Gastroesophageal sphincter (tissue), 4 donors: ENCODE measurements around the gene KLC3. TPM values are rescaled to one million over a fixed set of nuclear protein-coding genes. Genes with fewer than 3 reads are reported as not detected.

ENCODE experiments used
- ATAC-seq: fragments of 150-250 bp; one replicate; pipeline ENCODE4 v1.9.1; 2016; ENCODE audit warnings: mild to moderate bottlenecking, moderate library complexity
- H3K27ac ChIP-seq, 4 donors: fragments of 200-600 bp; sonication (generic) in 3 of 4; 1 replicate in 3 of 4; 2 replicates in 1 of 4; pipeline ENCODE4 v1.5.1; 2016 to 2019
- H3K27me3 ChIP-seq: fragments of 200-600 bp; sonication (generic); one replicate; pipeline ENCODE4 v1.5.1; 2019
- H3K36me3 ChIP-seq, 2 donors: fragments of 200-600 bp; sonication (generic); one replicate each; pipeline ENCODE4 v1.5.1; 2019; ENCODE audit warnings: control low read depth in 1 of 2
- H3K4me1 ChIP-seq, 3 donors: fragments of 200-600 bp; sonication (generic); 1 replicate in 2 of 3; 2 replicates in 1 of 3; pipeline ENCODE4 v1.5.1; 2016 to 2019; ENCODE audit warnings: control low read depth in 2 of 3
- H3K4me3 ChIP-seq, 2 donors: fragments of 200-600 bp; sonication (generic); one replicate each; pipeline ENCODE4 v1.5.1; 2019; ENCODE audit warnings: mild to moderate bottlenecking in 1 of 2, moderate library complexity in 1 of 2
- H3K9me3 ChIP-seq, 3 donors: fragments of 200-600 bp; sonication (generic); one replicate each; pipeline ENCODE4 v1.5.1; 2017 to 2019; ENCODE audit warnings: control low read depth in 2 of 3
- CTCF ChIP-seq, 4 experiments: fragments of 200-600 bp in 2 of 4; fragments of 450-650 bp in 2 of 4; sonication (generic) in 1 of 4; IDR thresholded peaks; one replicate each; pipeline ENCODE4 v1.5.1; 2017 to 2019; ENCODE audit warnings: antibody characterized with exemption in 4 of 4, mild to moderate bottlenecking in 2 of 4, moderate library complexity in 2 of 4
- EP300 ChIP-seq: sonication (generic); formaldehyde crosslinking; IDR thresholded peaks from one replicate; pipeline ENCODE4 v1.6.1; 2017; ENCODE audit warnings: antibody characterized with exemption, mild to moderate bottlenecking
- POLR2A ChIP-seq, 2 donors: fragments of 450-650 bp; IDR thresholded peaks; one replicate each; pipeline ENCODE4 v1.6.1; 2017; ENCODE audit warnings: antibody characterized with exemption in 2 of 2, mild to moderate bottlenecking in 2 of 2, moderate library complexity in 1 of 2
- POLR2AphosphoS5 ChIP-seq: sonication (generic); formaldehyde crosslinking; IDR thresholded peaks from one replicate; pipeline ENCODE4 v1.6.1; 2017; ENCODE audit warnings: antibody characterized with exemption
- WGBS, 2 donors: methylation state at CpG; one replicate each; pipeline ENCODE4 v1.1.5; 2018; ENCODE audit warnings: low coverage in 1 of 2; 5-methylcytosine and 5-hydroxymethylcytosine counted together
- total RNA-seq, 4 donors: library from RNA; depleted of rRNA; stranded (reverse); fragments of >200 nt; gene quantifications; one replicate each; pipeline ENCODE4 v1.1.0, GENCODE V29; 2016

The KLC3 gene
- total RNA-seq, 4 donors from 2014 or later = 1.3 TPM; not detected in 3

- Histone ChIP-seq H3K4me1 (peaks cover 0 to 7% (median 0%) of the 10 kb centered on the region in 3 donors), H3K36me3 (no peaks in the 10 kb centered on the region), H3K27ac (no peak overlapping the region), H3K27me3 (peaks cover 17% of the 10 kb centered on the region), H3K9me3 (no peaks in the 10 kb centered on the region), H3K4me3 (no peak overlapping the region)
- no peak for ATAC-seq
- TF ChIP-seq POLR2AphosphoS5 (no peak), EP300 (no peak), POLR2A (IDR thresholded peaks at IDR 0.05) (no peak), CTCF (IDR thresholded peaks at IDR 0.05) (no peak)
- WGBS, 2 donors = 88% methylated on average over 1 of the region's 1 CpG; no CpG with 5 or more reads in 1 of the 2 donors
Measured at GRCh38 chr19:45380107-45380506, 39.6 kb downstream of the KLC3 start.

GRCh38 chr19:45382426-45382825 is 41.9 kb downstream of the KLC3 start:
- TF ChIP-seq CTCF (IDR thresholded peaks at IDR 0.05) (no peak), POLR2A (IDR thresholded peaks at IDR 0.05) (no peak), POLR2AphosphoS5 (no peak), EP300 (no peak)
- no peak for ATAC-seq

GRCh38 chr19:45385392-45386221 is 45.1 kb downstream of the KLC3 start:
- Histone ChIP-seq H3K27ac (no peak overlapping the region), H3K9me3 (no peaks in the 10 kb centered on the region), H3K4me3 (no peak overlapping the region), H3K27me3 (peaks cover 45% of the 10 kb centered on the region), H3K4me1 (peaks cover 0 to 9% (median 6%) of the 10 kb centered on the region in 3 donors), H3K36me3 (no peaks in the 10 kb centered on the region)
- WGBS, 2 donors = 7% methylated on average over 5 of the region's 75 CpGs; no CpG with 5 or more reads in 1 of the 2 donors
- TF ChIP-seq EP300 = no peak
- no peak for TF ChIP-seq POLR2A (IDR thresholded peaks at IDR 0.05)
- TF ChIP-seq POLR2AphosphoS5 = no peak
- no peak for TF ChIP-seq CTCF (IDR thresholded peaks at IDR 0.05)
- peak; percentile 13 for ATAC-seq

More at GRCh38 chr19:45382426-45382825, 41.9 kb downstream of the KLC3 start:
- 85 to 100% methylated on average over 6 to 7 of the region's 29 CpGs for WGBS, 2 donors
- Histone ChIP-seq H3K4me1 (peaks cover 0 to 9% (median 6%) of the 10 kb centered on the region in 3 donors), H3K27me3 (peaks cover 40% of the 10 kb centered on the region), H3K9me3 (no peaks in the 10 kb centered on the region), H3K4me3 (no peak overlapping the region), H3K27ac (no peak overlapping the region), H3K36me3 (no peaks in the 10 kb centered on the region)

DNA sequence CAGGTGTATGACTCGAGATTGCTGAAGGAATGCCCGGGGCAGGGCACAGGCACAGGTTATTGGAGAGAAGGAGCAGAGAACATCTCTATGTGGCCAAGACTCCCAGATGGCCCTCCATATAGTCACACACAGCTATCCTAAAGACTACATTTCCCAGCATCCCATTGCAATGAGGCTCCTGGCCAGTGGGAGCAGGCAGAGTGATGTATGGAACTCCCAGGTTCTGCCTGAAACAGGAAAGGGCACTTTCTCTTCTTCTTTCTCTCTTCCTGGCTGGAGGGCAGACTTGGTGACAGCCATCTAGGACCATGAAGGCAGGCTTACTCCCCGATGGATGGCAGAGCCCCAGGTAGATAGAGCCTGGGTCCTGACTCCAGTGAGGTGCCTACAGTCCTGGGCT is 50.8 kb downstream of the KLC3 start:
- Histone ChIP-seq H3K4me1 (no peaks in the 10 kb centered on the region), H3K36me3 (peaks cover 0 to 9% of the 10 kb centered on the region in 2 donors), H3K4me3 (no peak overlapping the region), H3K27ac (no peak overlapping the region), H3K27me3 (peaks cover 21% of the 10 kb centered on the region), H3K9me3 (no peaks in the 10 kb centered on the region)
- no peak for ATAC-seq
- TF ChIP-seq POLR2AphosphoS5 = no peak
- TF ChIP-seq CTCF (IDR thresholded peaks at IDR 0.05) = no peak
- TF ChIP-seq POLR2A (IDR thresholded peaks at IDR 0.05) = no peak
- TF ChIP-seq EP300 = no peak
- WGBS, 2 donors = 82 to 83% methylated on average over 2 of the region's 3 CpGs
